ENCODE results near the gene MRTFB.
"Not testable (repeated sequence)": the region's sequence is repeated elsewhere in the genome, so short reads cannot be mapped to it uniquely, and the experiment has no call there.

The MRTFB gene

GRCh38 chr16:14106457-14106856 is 35.3 kb downstream of the MRTFB start:
- no peak for DNase-seq

GRCh38 chr16:14106961-14107360 is 35.8 kb downstream of the MRTFB start:
- no peak for DNase-seq

GRCh38 chr16:14109077-14109775 is 38.1 kb downstream of the MRTFB start:
- no peak for DNase-seq

- no peak for DNase-seq
These were observed 38.9 kb downstream of the MRTFB start for GRCh38 chr16:14109782-14110727.

- DNase-seq = no peak
These were observed 39.7 kb downstream of the MRTFB start for GRCh38 chr16:14110728-14111251.

GRCh38 chr16:14111713-14112538 is 40.8 kb downstream of the MRTFB start:
- DNase-seq = no peak

GRCh38 chr16:14112539-14112856 is 41.4 kb downstream of the MRTFB start:
- no peak for DNase-seq

- no peak for DNase-seq
These were observed 42.2 kb downstream of the MRTFB start for GRCh38 chr16:14113344-14113743.

GRCh38 chr16:14117051-14117450 is 45.9 kb downstream of the MRTFB start:
- no peak for DNase-seq

GRCh38 chr16:14119799-14120198 is 48.7 kb downstream of the MRTFB start:
- no peak for DNase-seq

GRCh38 chr16:14120335-14120734 is 49.2 kb downstream of the MRTFB start:
- DNase-seq = no peak

GRCh38 chr16:14121142-14121541 is 50.0 kb downstream of the MRTFB start:
- DNase-seq = no peak

- no peak for DNase-seq
These were observed 50.8 kb downstream of the MRTFB start for GRCh38 chr16:14121872-14122271.

- not testable (repeated sequence) for DNase-seq
These were observed 51.3 kb downstream of the MRTFB start for GRCh38 chr16:14122430-14122829.

- no peak for DNase-seq
These were observed 54.0 kb downstream of the MRTFB start for GRCh38 chr16:14125000-14125681.

GRCh38 chr16:14125708-14126107 is 54.6 kb downstream of the MRTFB start:
- DNase-seq = no peak

GRCh38 chr16:14128097-14128496 is 57.0 kb downstream of the MRTFB start:
- DNase-seq = no peak

GRCh38 chr16:14129502-14129901 is 58.4 kb downstream of the MRTFB start:
- DNase-seq = no peak

- no peak for DNase-seq
These were observed 60.9 kb downstream of the MRTFB start for GRCh38 chr16:14131774-14132695.

- DNase-seq = no peak
These were observed 61.6 kb downstream of the MRTFB start for GRCh38 chr16:14132696-14133048.

- DNase-seq = no peak
These were observed 62.8 kb downstream of the MRTFB start for GRCh38 chr16:14133907-14134306.

Data from NCI-H748 treated with DMSO at 0.1 percent for 48 hours (cell line).